Measurements from ENCODE around the gene ZNF526.

The ZNF526 gene

GRCh38 chr19:42174958-42175734, 45.0 kb upstream of the ZNF526 start:
- CTCF ChIA-PET: interaction anchor here (0.6 to 3.3 kb wide), 11 partner anchors 9 to 1136 kb away, joined by 3 to 23 read pairs (median 3); partner anchors contain the start of gene POU2F2
- H3K36me3 ChIP-seq (ENCODE audit: control insufficient read depth in 2 of 2, insufficient read depth in 1 of 2, low read length in 2 of 2): no peaks in the 10 kb centered on the region
- H3K4me3 ChIP-seq (ENCODE audit: low read depth, low read length): no peak overlapping the region
- H3K27ac ChIP-seq (ENCODE audit: extremely low read depth, low read depth, low read length): no peak overlapping the region
- POLR2A ChIA-PET: interaction anchor here (1.4 to 1.5 kb wide), 2 partner anchors 49 to 58 kb away, joined by 3 to 9 read pairs; no protein-coding TSS in a partner anchor
- peak; percentile 93 for TF ChIP-seq ZNF366 (tag by site-specific recombination; conservative IDR thresholded peaks at IDR 0.05)
- TF ChIP-seq BCL6B (tag by site-specific recombination; IDR thresholded peaks at IDR 0.05): no peak
- TF ChIP-seq ZBTB48 (tag by site-specific recombination; IDR thresholded peaks at IDR 0.05): no peak
- TF ChIP-seq HOXA7 (CRISPR knock-in tag; IDR thresholded peaks at IDR 0.05; ENCODE audit: borderline replicate concordance): no peak
- TF ChIP-seq PRDM1 (tag by site-specific recombination; IDR thresholded peaks at IDR 0.05): peak; percentile 99
- TF ChIP-seq ZNF426 (tag by site-specific recombination; IDR thresholded peaks at IDR 0.05): no peak
- TF ChIP-seq ZNF521 (tag by site-specific recombination; IDR thresholded peaks at IDR 0.05): no peak
- peaks cover 10% of the 10 kb centered on the region for H3K4me1 ChIP-seq (ENCODE audit: control insufficient read depth, insufficient read depth, low read length)
- no peaks in the 10 kb centered on the region for H3K9me3 ChIP-seq (ENCODE audit: control insufficient read depth, insufficient read depth, low read depth, low read length)

GRCh38 chr19:42175952-42176648, 44.0 kb upstream of the ZNF526 start:
- Histone ChIP-seq H3K4me3 (ENCODE audit: low read depth, low read length) (peak overlapping the region; percentile 27), H3K27ac (ENCODE audit: extremely low read depth, low read depth, low read length) (no peak overlapping the region), H3K4me1 (ENCODE audit: control insufficient read depth, insufficient read depth, low read length) (peaks cover 10% of the 10 kb centered on the region), H3K9me3 (ENCODE audit: control insufficient read depth, insufficient read depth, low read depth, low read length) (no peaks in the 10 kb centered on the region), H3K36me3 (ENCODE audit: control insufficient read depth in 2 of 2, insufficient read depth in 1 of 2, low read length in 2 of 2) (no peaks in the 10 kb centered on the region)
- POLR2A ChIA-PET: interaction anchor here (0.7 to 1.7 kb wide), 10 partner anchors 11 to 247 kb away, joined by 3 to 9 read pairs (median 4); partner anchors contain the start of gene ZNF574
- CTCF ChIA-PET: interaction anchor here (0.6 to 3.3 kb wide), 16 partner anchors 8 to 135 kb away, joined by 3 to 23 read pairs (median 4); partner anchors contain the start of gene POU2F2
- TF ChIP-seq KLF9 (tag by site-specific recombination; IDR thresholded peaks at IDR 0.05; ENCODE audit: low read depth) (peak; percentile 55; the same call in 1 of the 2 replicates), ZNF624 (tag by site-specific recombination; IDR thresholded peaks at IDR 0.05) (no peak), ZNF791 (tag by site-specific recombination; IDR thresholded peaks at IDR 0.05) (no peak), AEBP2 (tag by site-specific recombination; IDR thresholded peaks at IDR 0.05; ENCODE audit: borderline replicate concordance) (no peak), ZNF341 (tag by site-specific recombination; IDR thresholded peaks at IDR 0.05; ENCODE audit: low read depth) (no peak), MZF1 (tag by site-specific recombination; IDR thresholded peaks at IDR 0.05; ENCODE audit: borderline replicate concordance) (no peak; the same call in 1 of the 2 replicates), ZFP3 (tag by site-specific recombination; IDR thresholded peaks at IDR 0.05; ENCODE audit: low read depth) (no peak), HOXC10 (CRISPR knock-in tag; IDR thresholded peaks at IDR 0.05) (no peak), ZNF169 (tag by site-specific recombination; IDR thresholded peaks at IDR 0.05) (no peak), CTCF (tag by site-specific recombination; IDR thresholded peaks at IDR 0.05) (peak; percentile 23; the same call in 1 of the 2 replicates), ZNF610 (tag by site-specific recombination; IDR thresholded peaks at IDR 0.05; ENCODE audit: borderline replicate concordance) (no peak; the same call in 1 of the 2 replicates), FEZF1 (tag by site-specific recombination; IDR thresholded peaks at IDR 0.05) (no peak), PATZ1 (tag by site-specific recombination; IDR thresholded peaks at IDR 0.05) (peak; percentile 92), ZNF777 (tag by site-specific recombination; IDR thresholded peaks at IDR 0.05; ENCODE audit: borderline replicate concordance) (peak; percentile 84; the same call in 1 of the 2 replicates), ZNF114 (tag by site-specific recombination; IDR thresholded peaks at IDR 0.05) (no peak), ZNF223 (tag by site-specific recombination; IDR thresholded peaks at IDR 0.05) (no peak), ZNF239 (tag by site-specific recombination; IDR thresholded peaks at IDR 0.05) (no peak), ZNF626 (tag by site-specific recombination; IDR thresholded peaks at IDR 0.05) (no peak), GLIS1 (tag by site-specific recombination; IDR thresholded peaks at IDR 0.05) (peak; percentile 12; the same call in 1 of the 2 replicates), KLF16 (tag by site-specific recombination; IDR thresholded peaks at IDR 0.05) (peak; percentile 60; the same call in 1 of the 2 replicates)

Data from HEK293 (cell line).